RCC 7860 (cell line): ENCODE data around the gene CFAP54.
"Not testable (repeated sequence)": the region's sequence is repeated elsewhere in the genome, so short reads cannot be mapped to it uniquely, and the experiment has no call there.

Experiments
- DNase-seq: peaks from one replicate; pipeline ENCODE4 v3.0.0-alpha.2; 2015; ENCODE audit warnings: low spot score
- FAIRE-seq: peaks from 2 replicates; lab custom pipeline; 2012; peaks lifted over from hg19 to GRCh38; lab: Jason Lieb, UNC

CFAP54 gene

GRCh38 chr12:96489392-96490056, at the start of gene CFAP54:
TSS of gene CFAP54 (plus strand) at chr12:96489577. CDS start at chr12:96489610, 33 bp downstream.
- FAIRE-seq (no peak), DNase-seq (peak; percentile 83)

- no peak for FAIRE-seq
- DNase-seq, result no peak
These were observed 47.6 kb upstream of the CFAP54 start for GRCh38 chr12:96441816-96442215.

- FAIRE-seq, result no peak
- DNase-seq, result no peak
These were observed 46.5 kb upstream of the CFAP54 start for GRCh38 chr12:96442906-96443305.

GRCh38 chr12:96444399-96444798, 45.0 kb upstream of the CFAP54 start:
- no peak for DNase-seq
- no peak for FAIRE-seq

- DNase-seq (peak; percentile 85), FAIRE-seq (peak; percentile 88)
These were observed 43.4 kb upstream of the CFAP54 start for GRCh38 chr12:96445691-96446583.

GRCh38 chr12:96447256-96447655, 42.1 kb upstream of the CFAP54 start:
- FAIRE-seq (no peak), DNase-seq (no peak)

- DNase-seq, result peak; percentile 46
- no peak for FAIRE-seq
These were observed 41.1 kb upstream of the CFAP54 start for GRCh38 chr12:96448300-96448699.

- FAIRE-seq (no peak), DNase-seq (no peak)
These were observed 37.0 kb upstream of the CFAP54 start for GRCh38 chr12:96452261-96452922.

GRCh38 chr12:96454396-96454795, 35.0 kb upstream of the CFAP54 start:
- no peak for DNase-seq
- no peak for FAIRE-seq

- no peak for FAIRE-seq
- DNase-seq, result no peak
These were observed 33.0 kb upstream of the CFAP54 start for GRCh38 chr12:96456265-96456974.

GRCh38 chr12:96457191-96457930, 32.0 kb upstream of the CFAP54 start:
- FAIRE-seq, result no peak

GRCh38 chr12:96459281-96459680, 30.1 kb upstream of the CFAP54 start:
- FAIRE-seq, DNase-seq: not testable (repeated sequence)

More at GRCh38 chr12:96457191-96457930, 32.0 kb upstream of the CFAP54 start:
- DNase-seq, result no peak

GRCh38 chr12:96462571-96463280, 26.7 kb upstream of the CFAP54 start:
- FAIRE-seq, result no peak
- no peak for DNase-seq

- FAIRE-seq (no peak), DNase-seq (no peak)
These were observed 23.5 kb upstream of the CFAP54 start for GRCh38 chr12:96465896-96466295.

- FAIRE-seq, result peak; percentile 70
These were observed 22.2 kb upstream of the CFAP54 start for GRCh38 chr12:96466939-96467751.

GRCh38 chr12:96471368-96472050, 17.9 kb upstream of the CFAP54 start:
- DNase-seq (no peak), FAIRE-seq (no peak)

More at GRCh38 chr12:96466939-96467751, 22.2 kb upstream of the CFAP54 start:
- DNase-seq, result peak; percentile 57

GRCh38 chr12:96472384-96472783, 17.0 kb upstream of the CFAP54 start:
- DNase-seq (no peak), FAIRE-seq (no peak)
